Pancreas (tissue), 10 donors: ENCODE measurements around the gene THOP1. TPM values are rescaled to one million over a fixed set of nuclear protein-coding genes. Genes with fewer than 3 reads are reported as not detected.

Experiments
- ATAC-seq, 4 donors: fragments of 200-7000 bp; cut with Tn5 transposase; one replicate each; pipeline versions ENCODE4 v1.8.0 to v1.9.1; 2020; ENCODE audit warnings: mild to moderate bottlenecking in 4 of 4, moderate library complexity in 4 of 4
- DNase-seq, 6 donors: peaks; one replicate each; pipeline ENCODE4 v3.0.0-alpha.2; 2020
- FAIRE-seq: peaks from 2 replicates; lab custom pipeline; 2012; peaks lifted over from hg19 to GRCh38; lab: Jason Lieb, UNC
- H3K27ac ChIP-seq, 4 donors: fragments of 200-600 bp; sonication (generic); 1 replicate in 3 of 4; 2 replicates in 1 of 4; pipeline versions ENCODE4 v1.5.0 to v1.8.0; 2020
- H3K27me3 ChIP-seq, 4 donors: fragments of 200-600 bp; one replicate each; pipeline ENCODE4 v1.8.0; 2021
- H3K36me3 ChIP-seq, 3 donors: fragments of 200-600 bp; sonication (generic) in 1 of 3; one replicate each; pipeline versions ENCODE4 v1.5.0 to v1.8.0; 2020 to 2021
- H3K4me1 ChIP-seq, 3 donors: fragments of 200-600 bp; one replicate each; pipeline ENCODE4 v1.8.0; 2021
- H3K4me3 ChIP-seq, 4 donors: fragments of 200-600 bp; sonication (generic) in 2 of 4; one replicate each; pipeline versions ENCODE4 v1.5.0 to v1.8.0; 2020 to 2021
- H3K9me3 ChIP-seq, 4 donors: fragments of 200-600 bp; one replicate each; pipeline ENCODE4 v1.8.0; 2021
- WGBS, 2 donors: extraction: QIAGEN DNeasy Blood & Tissue Kit; methylation state at CpG; one replicate each; pipeline ENCODE4 v1.1.7; 2013; 5-methylcytosine and 5-hydroxymethylcytosine counted together
- intact Hi-C, 3 donors: fragments of 100-400 bp; cut with DNase I; formaldehyde crosslinking; loops; one replicate each; pipeline versions ENCODE4 v1.11.1 to v1.14.2; 2022
- polyA plus RNA-seq, 2 donors: library from polyadenylated mRNA; stranded (reverse); fragments of 200-250 nt; gene quantifications; one replicate each; pipeline ENCODE4 v1.2.3, GENCODE V29; 2013
- total RNA-seq, 6 donors: library from RNA; stranded (reverse); fragmentation: NEBNext Ultra II Directional in 4 of 6; extraction: Animal tissue kit (Norgen Biotek cat#: 25700) in 4 of 6; gene quantifications; one replicate each; pipeline versions ENCODE4 v1.2.1 to v1.2.4, GENCODE V29; 2021 to 2023
- TF ChIP-seq, protein P1 (sequence below), 4 donors: fragments of 200-600 bp; sonication (generic) in 3 of 4; IDR thresholded peaks; one replicate each; pipeline versions ENCODE4 v1.5.0 to v1.8.0; 2021; ENCODE audit warnings: antibody characterized with exemption in 4 of 4
- donor health status: healthy with polysubstance abuse.
- donor health status: DM: no; HTN: no; CAD: no; lungs with moderate emphysema.
- donor health status: DM: no; HTN: no; CAD: no.
- donor health status: control.
- donor health status: control.
- donor health status: Bipolar disorder and iron deficiency.
- donor health status: DM: yes; HTN: yes; CAD: no.
- donor health status: DM: no; HTN: no; CAD: no.
- donor health status: DM: no; HTN: no; CAD: no.
- donor health status: DM: yes; HTN: yes; CAD: no.

The THOP1 gene
- total and polyA plus RNA-seq, 8 donors, result 11.6 to 124 (median 20.5) TPM

DNA sequence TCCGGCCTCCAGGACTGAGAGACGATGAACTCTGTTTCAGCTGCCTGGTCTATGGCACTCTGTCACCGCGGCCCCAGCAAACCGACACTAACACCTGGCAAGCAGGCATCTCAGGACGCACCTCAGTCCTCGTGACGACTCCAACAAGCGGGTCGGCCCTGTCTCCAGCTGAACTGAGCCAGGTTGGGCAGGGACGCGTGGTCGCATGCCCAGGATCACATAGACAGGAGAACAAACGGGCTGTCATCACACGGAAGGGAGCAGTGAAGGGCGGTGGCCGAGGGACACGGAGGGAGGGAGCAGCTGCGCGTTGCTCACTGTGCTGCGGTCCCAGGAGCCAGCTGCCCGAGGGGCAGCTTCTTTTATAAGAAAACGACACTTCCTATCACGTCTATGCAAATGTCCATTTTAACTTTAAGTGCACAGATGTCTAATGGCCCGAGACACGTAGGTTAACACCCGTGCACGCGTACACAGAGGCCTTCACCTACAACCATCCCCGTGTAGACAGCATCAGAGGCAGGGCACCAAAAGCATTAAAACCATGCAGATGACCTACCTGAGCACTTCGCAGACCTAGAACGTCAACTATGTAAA is 11.1 kb upstream of the THOP1 start:
- 84 to 88% methylated on average over 32 of the region's 32 CpGs for WGBS, 2 donors
- H3K9me3 ChIP-seq, result no peaks in the 10 kb centered on the region
- H3K27ac ChIP-seq, result no peak overlapping the region
- no peak overlapping the region for H3K4me3 ChIP-seq
- H3K27me3 ChIP-seq, result no peaks in the 10 kb centered on the region
- no peaks in the 10 kb centered on the region for H3K36me3 ChIP-seq
- FAIRE-seq, result no peak
- TF ChIP-seq, protein P1, sequence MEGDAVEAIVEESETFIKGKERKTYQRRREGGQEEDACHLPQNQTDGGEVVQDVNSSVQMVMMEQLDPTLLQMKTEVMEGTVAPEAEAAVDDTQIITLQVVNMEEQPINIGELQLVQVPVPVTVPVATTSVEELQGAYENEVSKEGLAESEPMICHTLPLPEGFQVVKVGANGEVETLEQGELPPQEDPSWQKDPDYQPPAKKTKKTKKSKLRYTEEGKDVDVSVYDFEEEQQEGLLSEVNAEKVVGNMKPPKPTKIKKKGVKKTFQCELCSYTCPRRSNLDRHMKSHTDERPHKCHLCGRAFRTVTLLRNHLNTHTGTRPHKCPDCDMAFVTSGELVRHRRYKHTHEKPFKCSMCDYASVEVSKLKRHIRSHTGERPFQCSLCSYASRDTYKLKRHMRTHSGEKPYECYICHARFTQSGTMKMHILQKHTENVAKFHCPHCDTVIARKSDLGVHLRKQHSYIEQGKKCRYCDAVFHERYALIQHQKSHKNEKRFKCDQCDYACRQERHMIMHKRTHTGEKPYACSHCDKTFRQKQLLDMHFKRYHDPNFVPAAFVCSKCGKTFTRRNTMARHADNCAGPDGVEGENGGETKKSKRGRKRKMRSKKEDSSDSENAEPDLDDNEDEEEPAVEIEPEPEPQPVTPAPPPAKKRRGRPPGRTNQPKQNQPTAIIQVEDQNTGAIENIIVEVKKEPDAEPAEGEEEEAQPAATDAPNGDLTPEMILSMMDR (IDR thresholded peaks at IDR 0.05), result no peak
- no peak for ATAC-seq
- DNase-seq, result no peak
- intact Hi-C loops, result no loop called here
- H3K4me1 ChIP-seq, result no peaks in the 10 kb centered on the region

DNA sequence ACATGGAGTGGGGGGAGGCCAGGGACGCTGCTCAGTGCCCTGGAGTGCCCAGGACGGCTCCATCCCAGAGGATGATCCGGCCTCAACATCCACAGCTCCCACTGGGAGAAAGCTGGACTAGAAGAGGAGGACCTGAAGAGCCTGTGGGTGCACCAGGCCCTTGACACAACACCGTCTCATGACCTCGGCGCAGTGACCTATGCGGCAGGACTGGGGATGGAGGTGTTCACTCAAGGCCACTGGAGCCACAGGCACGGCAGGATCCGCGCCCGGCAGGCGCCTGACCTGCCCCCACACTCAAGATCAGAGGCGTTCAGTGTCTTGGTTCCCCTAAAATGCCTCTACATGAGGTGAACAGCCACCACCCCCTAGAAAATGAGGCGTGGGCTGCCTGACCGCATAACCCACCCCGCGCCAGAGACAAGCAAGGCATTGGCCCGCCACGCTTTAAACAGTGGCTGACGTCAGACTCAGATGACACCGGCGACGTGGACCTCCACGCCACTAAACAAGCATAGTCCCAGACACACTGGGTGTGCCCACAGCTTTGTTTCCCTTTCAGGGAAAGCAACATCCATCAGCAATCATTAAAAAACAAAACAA is 10.2 kb upstream of the THOP1 start:
- Histone ChIP-seq H3K27me3 (no peaks in the 10 kb centered on the region), H3K9me3 (no peaks in the 10 kb centered on the region), H3K4me3 (no peak overlapping the region), H3K4me1 (no peaks in the 10 kb centered on the region), H3K27ac (peak overlapping the region in 2 of 4 donors; percentile 19 to 48), H3K36me3 (no peaks in the 10 kb centered on the region)
- intact Hi-C loops, result no loop called here
- TF ChIP-seq, protein P1 (IDR thresholded peaks at IDR 0.05), result no peak
- 86 to 91% methylated on average over 24 of the region's 24 CpGs for WGBS, 2 donors
- no peak for FAIRE-seq
- ATAC-seq, result peak in 2 of 4 donors; percentile 13 to 53
- no peak for DNase-seq

DNA sequence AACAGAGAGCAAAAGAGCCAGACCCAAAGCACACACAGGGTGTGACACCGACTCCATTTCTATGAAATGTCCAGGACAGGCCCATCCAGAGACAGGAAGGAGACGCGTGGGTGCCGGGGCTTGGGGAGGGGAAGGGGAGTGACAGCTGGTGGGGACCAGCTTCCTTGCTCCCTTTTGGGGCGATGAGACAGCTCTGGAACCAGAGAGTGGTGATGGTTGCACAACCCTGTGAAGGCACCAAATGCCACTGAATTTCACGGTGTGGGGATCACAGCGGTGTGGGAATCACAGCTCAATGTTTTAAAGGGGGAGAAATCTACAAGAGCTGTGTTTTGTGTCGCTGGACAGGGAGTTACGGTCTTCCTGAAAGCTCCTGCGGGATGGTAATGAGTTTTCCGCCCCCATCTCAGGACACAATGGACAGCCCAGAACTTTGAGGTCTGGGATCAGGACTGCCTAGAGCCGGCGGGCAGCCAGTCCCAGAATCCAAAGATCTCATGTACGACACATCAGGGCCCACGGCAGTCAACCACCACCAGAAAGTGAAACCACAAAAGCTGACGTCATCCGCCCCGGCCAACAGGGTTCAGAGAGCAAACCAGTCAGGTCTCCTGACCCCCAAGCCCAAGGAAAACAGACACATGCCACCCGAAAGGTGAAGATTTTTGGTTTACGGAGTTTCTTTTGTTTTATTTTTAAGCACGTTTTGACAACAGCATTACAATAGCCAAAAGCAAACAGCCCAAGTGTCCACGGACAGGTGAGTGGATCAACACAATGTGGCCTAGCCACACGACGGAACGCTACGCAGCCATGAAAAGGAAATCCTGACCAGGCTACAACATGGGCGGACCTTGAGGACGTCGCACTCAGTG is 9.5 kb upstream of the THOP1 start:
- H3K4me1 ChIP-seq, result no peaks in the 10 kb centered on the region
- FAIRE-seq, result no peak

DNA sequence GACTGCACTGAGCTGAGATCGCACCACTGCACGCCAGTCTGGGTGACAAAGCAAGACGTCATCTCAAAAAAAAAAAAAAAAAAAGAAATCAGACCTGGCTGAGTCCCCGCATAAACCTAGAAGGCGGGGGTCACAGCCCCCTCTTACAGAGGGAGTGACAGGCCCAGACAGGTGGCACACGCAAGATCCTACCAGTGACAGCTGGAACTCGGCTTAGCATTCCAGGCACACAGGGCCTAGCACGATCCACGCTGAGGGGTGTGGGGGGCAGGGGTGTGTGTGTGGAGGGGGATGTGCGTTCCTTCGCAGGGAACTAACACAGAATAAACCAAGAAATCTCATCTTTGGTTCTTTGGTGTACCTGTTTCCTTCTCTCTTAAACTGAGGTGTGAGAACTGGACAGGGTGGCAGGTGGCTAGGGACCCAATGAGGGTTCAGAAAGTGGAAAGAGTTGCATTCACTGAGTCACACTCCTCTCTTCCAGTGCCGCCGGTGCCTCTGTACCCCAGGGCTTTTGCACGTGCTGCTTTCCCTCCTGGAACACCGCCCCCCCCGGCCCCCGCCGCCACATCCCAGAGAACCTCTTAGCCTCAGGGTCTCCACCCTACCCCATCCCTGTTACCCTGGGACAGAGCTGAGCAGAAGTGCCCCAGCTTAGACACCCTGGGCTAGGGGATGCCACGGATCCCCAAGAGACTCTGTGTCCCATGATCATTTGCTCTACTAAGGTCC is 7.2 kb upstream of the THOP1 start:
- ATAC-seq (no peak), DNase-seq (no peak), FAIRE-seq (no peak)
- no peaks in the 10 kb centered on the region for H3K27me3 ChIP-seq
- 93% methylated on average over 18 to 19 of the region's 19 CpGs for WGBS, 2 donors
- H3K36me3 ChIP-seq, result no peaks in the 10 kb centered on the region
- intact Hi-C loops, result no loop called here
- H3K9me3 ChIP-seq, result no peaks in the 10 kb centered on the region
- H3K4me3 ChIP-seq, result no peak overlapping the region
- peaks cover 0 to 12% (median 7%) of the 10 kb centered on the region in 3 donors for H3K4me1 ChIP-seq
- H3K27ac ChIP-seq, result no peak overlapping the region
- TF ChIP-seq, protein P1 (IDR thresholded peaks at IDR 0.05), result no peak

More for the DNA sequence above, 9.5 kb upstream of the THOP1 start:
- H3K27ac ChIP-seq, result peak overlapping the region in 2 of 4 donors; percentile 19 to 48
- H3K9me3 ChIP-seq, result no peaks in the 10 kb centered on the region
- TF ChIP-seq, protein P1 (IDR thresholded peaks at IDR 0.05), result no peak
- H3K4me3 ChIP-seq, result no peak overlapping the region
- DNase-seq, result no peak
- 85 to 87% methylated on average over 29 of the region's 29 CpGs for WGBS, 2 donors
- no peaks in the 10 kb centered on the region for H3K36me3 ChIP-seq
- H3K27me3 ChIP-seq, result no peaks in the 10 kb centered on the region
- intact Hi-C loops, result no loop called here
- ATAC-seq, result peak in 2 of 4 donors; percentile 40 to 56
